Measurements from ENCODE around the gene GPR173.

GRCh38 chrX:53065104-53065503 lies 16.5 kb downstream of the GPR173 start:
- TF ChIP-seq, protein P1, sequence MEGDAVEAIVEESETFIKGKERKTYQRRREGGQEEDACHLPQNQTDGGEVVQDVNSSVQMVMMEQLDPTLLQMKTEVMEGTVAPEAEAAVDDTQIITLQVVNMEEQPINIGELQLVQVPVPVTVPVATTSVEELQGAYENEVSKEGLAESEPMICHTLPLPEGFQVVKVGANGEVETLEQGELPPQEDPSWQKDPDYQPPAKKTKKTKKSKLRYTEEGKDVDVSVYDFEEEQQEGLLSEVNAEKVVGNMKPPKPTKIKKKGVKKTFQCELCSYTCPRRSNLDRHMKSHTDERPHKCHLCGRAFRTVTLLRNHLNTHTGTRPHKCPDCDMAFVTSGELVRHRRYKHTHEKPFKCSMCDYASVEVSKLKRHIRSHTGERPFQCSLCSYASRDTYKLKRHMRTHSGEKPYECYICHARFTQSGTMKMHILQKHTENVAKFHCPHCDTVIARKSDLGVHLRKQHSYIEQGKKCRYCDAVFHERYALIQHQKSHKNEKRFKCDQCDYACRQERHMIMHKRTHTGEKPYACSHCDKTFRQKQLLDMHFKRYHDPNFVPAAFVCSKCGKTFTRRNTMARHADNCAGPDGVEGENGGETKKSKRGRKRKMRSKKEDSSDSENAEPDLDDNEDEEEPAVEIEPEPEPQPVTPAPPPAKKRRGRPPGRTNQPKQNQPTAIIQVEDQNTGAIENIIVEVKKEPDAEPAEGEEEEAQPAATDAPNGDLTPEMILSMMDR (conservative IDR thresholded peaks at IDR 0.05; ENCODE audit: low read depth, low read length): no peak
- no peak for TF ChIP-seq EZH2 (IDR thresholded peaks at IDR 0.05; ENCODE audit: borderline replicate concordance, low read depth, low read length, poor library complexity, severe bottlenecking)
